GM18526 (cell line): ENCODE measurements around the gene PTPN9.

Experiments used
- POLR2A ChIP-seq: IDR thresholded peaks from 3 replicates; pipeline ENCODE4 v1.6.1; 2011; ENCODE audit not compliant: insufficient read length; ENCODE audit errors: extremely low read depth

The PTPN9 gene

GRCh38 chr15:75545064-75545463 lies 34.1 kb downstream of the PTPN9 start:
- TF ChIP-seq POLR2A: no peak

- no peak for TF ChIP-seq POLR2A
Measured at GRCh38 chr15:75544359-75544758, 34.8 kb downstream of the PTPN9 start.

GRCh38 chr15:75542386-75542797 lies 36.7 kb downstream of the PTPN9 start:
- no peak for TF ChIP-seq POLR2A

- TF ChIP-seq POLR2A: no peak
Measured at GRCh38 chr15:75538376-75538775, 40.7 kb downstream of the PTPN9 start.

GRCh38 chr15:75533945-75534344 lies 45.2 kb downstream of the PTPN9 start:
- TF ChIP-seq POLR2A: no peak

- no peak for TF ChIP-seq POLR2A
Measured at GRCh38 chr15:75532413-75533250, 46.5 kb downstream of the PTPN9 start.

- no peak for TF ChIP-seq POLR2A
Measured at GRCh38 chr15:75531041-75531450, 48.1 kb downstream of the PTPN9 start.

GRCh38 chr15:75530169-75530568 lies 48.9 kb downstream of the PTPN9 start:
- TF ChIP-seq POLR2A: no peak

- no peak for TF ChIP-seq POLR2A
Measured at GRCh38 chr15:75523011-75523410, 56.1 kb downstream of the PTPN9 start.

GRCh38 chr15:75517233-75517632 lies 61.9 kb downstream of the PTPN9 start:
- no peak for TF ChIP-seq POLR2A

GRCh38 chr15:75508840-75509532 lies 70.1 kb downstream of the PTPN9 start:
- TF ChIP-seq POLR2A: no peak

- TF ChIP-seq POLR2A: no peak
Measured at GRCh38 chr15:75502360-75502759, 76.8 kb downstream of the PTPN9 start.

GRCh38 chr15:75493732-75494131 lies 85.4 kb downstream of the PTPN9 start:
- TF ChIP-seq POLR2A: no peak

- no peak for TF ChIP-seq POLR2A
Measured at GRCh38 chr15:75483961-75484360, 95.2 kb downstream of the PTPN9 start.

GRCh38 chr15:75483106-75483505 lies 96.0 kb downstream of the PTPN9 start:
- no peak for TF ChIP-seq POLR2A

- TF ChIP-seq POLR2A: no peak
Measured at GRCh38 chr15:75479670-75480069, 99.4 kb downstream of the PTPN9 start.

GRCh38 chr15:75468913-75469598 lies 110.1 kb downstream of the PTPN9 start:
- no peak for TF ChIP-seq POLR2A

- no peak for TF ChIP-seq POLR2A
Measured at GRCh38 chr15:75460646-75461045, 118.5 kb downstream of the PTPN9 start.
